Chondrocyte (in vitro differentiated cells): ENCODE results near the gene SLC2A4. TPM values are rescaled to one million over a fixed set of nuclear protein-coding genes. Genes with fewer than 3 reads are reported as not detected.

Experiments used
- DNase-seq: peaks from one replicate; pipeline ENCODE4 v3.0.0; 2021; ENCODE audit warnings: mixed read lengths, low spot score
- H3K27ac Mint-ChIP-seq: one replicate; pipeline ENCODE4 v1.8.0; 2021; ENCODE audit warnings: mild to moderate bottlenecking, moderate library complexity, mixed read lengths; ENCODE audit not compliant: unreplicated experiment
- H3K27me3 Mint-ChIP-seq: 2 replicates; pipeline ENCODE4 v1.8.0; 2021; ENCODE audit warnings: low read depth, mixed read lengths
- H3K36me3 Mint-ChIP-seq: 2 replicates; pipeline ENCODE4 v1.8.0; 2021; ENCODE audit warnings: low read depth, mixed read lengths
- H3K4me1 Mint-ChIP-seq: 2 replicates; pipeline ENCODE4 v1.8.0; 2021; ENCODE audit warnings: low read depth, mild to moderate bottlenecking, mixed read lengths
- H3K4me3 Mint-ChIP-seq: one replicate; pipeline ENCODE4 v1.8.0; 2021; ENCODE audit warnings: mild to moderate bottlenecking, moderate library complexity, mixed read lengths; ENCODE audit not compliant: unreplicated experiment
- H3K9me3 Mint-ChIP-seq: 2 replicates; pipeline ENCODE4 v1.8.0; 2021; ENCODE audit warnings: low read depth, mixed read lengths
- CTCF ChIP-seq: fragments of 200-600 bp; sonication (generic); IDR thresholded peaks from 2 replicates; pipeline ENCODE4 v1.5.0; 2021; ENCODE audit warnings: antibody characterized with exemption, mild to moderate bottlenecking, moderate library complexity
- total RNA-seq: library from RNA; stranded (reverse); gene quantifications from 3 replicates; pipeline ENCODE4 v1.2.1, GENCODE V29; 2021

Gene SLC2A4
- total RNA-seq, 1 donor from 2014 or later, result 0.30 TPM

DNA sequence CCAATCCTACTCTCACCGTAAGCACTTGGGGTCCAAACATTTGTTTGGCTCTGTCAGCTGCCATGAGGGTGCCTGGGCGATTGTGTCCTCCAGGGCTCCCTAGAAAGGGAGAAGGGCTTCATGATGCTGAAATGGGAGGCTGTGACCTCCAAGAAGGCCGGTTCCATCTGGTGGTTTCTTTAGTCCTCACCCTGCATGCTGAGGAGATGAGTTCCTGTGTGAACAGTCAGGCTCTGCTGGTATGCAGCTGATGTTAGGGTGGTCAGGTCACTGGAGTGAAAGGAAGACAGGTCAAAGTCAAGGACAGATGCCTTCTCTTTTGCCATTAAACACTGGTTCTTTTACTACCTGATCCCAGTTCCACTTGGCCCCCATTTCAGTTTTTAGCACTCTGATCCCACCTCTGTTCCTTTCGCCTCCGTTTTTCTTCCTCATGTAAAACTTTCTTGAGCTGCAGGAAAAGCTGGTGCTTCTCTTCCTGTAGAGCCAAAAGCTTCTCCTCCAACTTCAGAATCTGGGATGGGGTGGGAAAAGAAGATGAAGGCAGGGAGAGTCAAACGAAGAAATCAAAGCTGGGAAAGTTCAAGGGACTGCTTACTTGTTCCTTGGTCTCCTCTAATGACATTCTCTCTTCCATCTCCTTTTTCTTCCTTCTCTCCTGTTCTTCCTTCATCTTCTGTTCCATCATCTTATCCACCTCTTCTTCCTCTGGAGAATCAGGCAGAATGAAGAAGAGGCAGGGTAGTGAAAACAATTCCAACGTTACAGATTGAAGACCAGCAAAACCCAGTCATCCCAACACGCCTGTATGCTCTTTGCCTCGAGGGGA is 32.6 kb downstream of the SLC2A4 start:
- no peaks in the 10 kb centered on the region for H3K9me3 Mint-ChIP-seq
- H3K27me3 Mint-ChIP-seq, result no peaks in the 10 kb centered on the region
- DNase-seq, result no peak
- peak overlapping the region; percentile 77 for H3K27ac Mint-ChIP-seq
- TF ChIP-seq CTCF, result no peak
- peaks cover 50% of the 10 kb centered on the region for H3K4me1 Mint-ChIP-seq
- H3K4me3 Mint-ChIP-seq, result peak overlapping the region; percentile 71
- peaks cover 44% of the 10 kb centered on the region for H3K36me3 Mint-ChIP-seq

GRCh38 chr17:7314719-7315569 is 33.4 kb downstream of the SLC2A4 start, which contains the start of gene GPS2:
Gene GPS2 (minus strand): TSS chr17:7315360. CDS start chr17:7315052, 308 bp downstream.
- H3K36me3 Mint-ChIP-seq, result peaks cover 37% of the 10 kb centered on the region
- peak; percentile 97 for DNase-seq
- H3K4me3 Mint-ChIP-seq, result peak within 1 kb of the TSS; percentile 75
- H3K9me3 Mint-ChIP-seq, result no peaks in the 10 kb centered on the region
- no peak for TF ChIP-seq CTCF
- H3K4me1 Mint-ChIP-seq, result peaks cover 41% of the 10 kb centered on the region
- peak within 1 kb of the TSS; percentile 87 for H3K27ac Mint-ChIP-seq
- no peaks in the 10 kb centered on the region for H3K27me3 Mint-ChIP-seq

DNA sequence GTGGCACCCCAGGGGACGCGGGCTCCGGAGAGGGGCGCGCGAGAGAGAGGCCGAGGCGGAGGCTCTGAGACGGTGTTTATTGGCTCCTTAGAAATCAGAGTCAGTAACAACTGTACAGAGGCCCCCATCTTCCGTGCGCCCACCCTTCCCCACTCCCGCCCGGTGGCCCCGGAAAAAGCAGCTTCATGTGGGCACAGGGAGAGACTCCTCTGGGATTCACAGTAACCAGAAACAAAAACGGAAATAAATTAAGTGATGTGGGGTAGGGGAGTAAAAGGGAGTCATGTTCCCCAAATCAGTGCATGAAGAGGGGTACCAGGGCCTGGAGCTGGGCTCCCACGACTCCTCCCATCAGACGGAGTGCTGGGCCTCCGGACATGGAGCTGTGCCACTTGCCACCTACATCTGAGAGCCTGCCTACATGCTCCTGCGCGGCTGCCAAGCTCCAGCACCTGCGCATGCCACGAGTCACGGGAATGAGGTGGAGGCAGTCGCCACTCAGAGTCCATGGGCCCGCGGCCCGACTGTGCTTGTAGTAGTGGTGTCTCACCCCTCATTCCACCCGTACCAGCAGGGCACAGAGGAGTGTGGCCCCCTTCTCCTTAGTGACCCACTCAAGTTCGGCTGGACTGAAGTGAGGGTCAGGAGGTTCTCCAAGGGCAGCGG is 34.2 kb downstream of the SLC2A4 start:
- Mint-ChIP-seq H3K36me3 (peaks cover 29% of the 10 kb centered on the region), H3K4me3 (peak overlapping the region; percentile 75), H3K9me3 (no peaks in the 10 kb centered on the region), H3K27me3 (no peaks in the 10 kb centered on the region), H3K27ac (peak overlapping the region; percentile 87), H3K4me1 (peaks cover 34% of the 10 kb centered on the region)
- TF ChIP-seq CTCF, result no peak
- no peak for DNase-seq

GRCh38 chr17:7317161-7317803 is 35.8 kb downstream of the SLC2A4 start:
- H3K4me3 Mint-ChIP-seq, result no peak overlapping the region
- H3K9me3 Mint-ChIP-seq, result no peaks in the 10 kb centered on the region
- no peak for TF ChIP-seq CTCF
- H3K27ac Mint-ChIP-seq, result no peak overlapping the region
- peaks cover 31% of the 10 kb centered on the region for H3K4me1 Mint-ChIP-seq
- DNase-seq, result no peak
- peaks cover 32% of the 10 kb centered on the region for H3K36me3 Mint-ChIP-seq
- H3K27me3 Mint-ChIP-seq, result no peaks in the 10 kb centered on the region
